AG09319 (cell line): ENCODE results near the gene FBXO9.

Source experiments
- DNase-seq: peaks from one replicate; pipeline ENCODE4 v3.0.0-alpha.2; 2010; ENCODE audit warnings: low read depth; ENCODE audit errors: extremely low read depth
- CTCF ChIP-seq: IDR thresholded peaks from 2 replicates; pipeline ENCODE4 v1.5.1; 2011; ENCODE audit warnings: low read depth, mild to moderate bottlenecking, inconsistent platforms, low read length, moderate library complexity

FBXO9 gene

GRCh38 chr6:53038141-53038540 lies 27.1 kb upstream of the FBXO9 start:
- TF ChIP-seq CTCF: no peak
- no peak for DNase-seq

GRCh38 chr6:53038596-53038995 lies 26.6 kb upstream of the FBXO9 start:
- TF ChIP-seq CTCF: no peak
- no peak for DNase-seq

GRCh38 chr6:53041356-53041755 lies 23.8 kb upstream of the FBXO9 start:
- no peak for TF ChIP-seq CTCF
- no peak for DNase-seq

GRCh38 chr6:53042112-53042511 lies 23.1 kb upstream of the FBXO9 start:
- peak; percentile 78 for DNase-seq
- TF ChIP-seq CTCF: no peak

- DNase-seq: no peak
- TF ChIP-seq CTCF: no peak
Measured at GRCh38 chr6:53043581-53043980, 21.6 kb upstream of the FBXO9 start.

GRCh38 chr6:53044071-53044470 lies 21.1 kb upstream of the FBXO9 start:
- TF ChIP-seq CTCF: no peak
- no peak for DNase-seq

GRCh38 chr6:53044572-53044971 lies 20.6 kb upstream of the FBXO9 start:
- DNase-seq: no peak
- TF ChIP-seq CTCF: no peak
